Left colon (tissue), 2 donors: ENCODE measurements around the gene LACTBL1. TPM values are rescaled to one million over a fixed set of nuclear protein-coding genes. Genes with fewer than 3 reads are reported as not detected.
"Not testable (repeated sequence)": the region's sequence is repeated elsewhere in the genome, so short reads cannot be mapped to it uniquely, and the experiment has no call there.

Source experiments
- ATAC-seq: fragments of 200-7000 bp; cut with Tn5 transposase; one replicate; pipeline ENCODE4 v1.9.1; 2020; ENCODE audit warnings: mild to moderate bottlenecking, moderate library complexity
- DNase-seq, 2 donors: peaks; one replicate each; pipeline ENCODE4 v3.0.0-alpha.2; 2020
- intact Hi-C, 2 donors: fragments of 100-400 bp; cut with DNase I in 1 of 2; cut with micrococcal nuclease in 1 of 2; formaldehyde crosslinking; loops; one replicate each; pipeline versions ENCODE4 v1.11.2 to v1.14.0; 2022; cut with DNase I, micrococcal nuclease
- long read RNA-seq: library from polyadenylated mRNA; unstranded; transcript quantifications from one replicate; pipeline ENCODE4 v2.0.0, GENCODE V29; 2021
- total RNA-seq, 2 donors: library from RNA; stranded (reverse); fragmentation: NEBNext Ultra II Directional; extraction: Animal tissue kit (Norgen Biotek cat#: 25700); gene quantifications; one replicate each; pipeline ENCODE4 v1.2.1, GENCODE V29; 2021
- donor health status: DM: no; HTN: no; CAD: no.
- donor health status: DM: yes; HTN: yes; CAD: no.

LACTBL1 gene
- total RNA-seq, result not detected
- long read RNA-seq, result 0 reads

GRCh38 chr1:22972760-22973159 lies at the start of gene LACTBL1:
LACTBL1 (minus strand) TSS chr1:22972866; CDS start chr1:22972316, 550 bp downstream.
- intact Hi-C loops, result loop anchor here in 1 of 2 donors (10.0 kb wide), 1 partner anchor 302 kb away; no protein-coding TSS in a partner anchor
- ATAC-seq, result no peak
- no peak for DNase-seq

DNA sequence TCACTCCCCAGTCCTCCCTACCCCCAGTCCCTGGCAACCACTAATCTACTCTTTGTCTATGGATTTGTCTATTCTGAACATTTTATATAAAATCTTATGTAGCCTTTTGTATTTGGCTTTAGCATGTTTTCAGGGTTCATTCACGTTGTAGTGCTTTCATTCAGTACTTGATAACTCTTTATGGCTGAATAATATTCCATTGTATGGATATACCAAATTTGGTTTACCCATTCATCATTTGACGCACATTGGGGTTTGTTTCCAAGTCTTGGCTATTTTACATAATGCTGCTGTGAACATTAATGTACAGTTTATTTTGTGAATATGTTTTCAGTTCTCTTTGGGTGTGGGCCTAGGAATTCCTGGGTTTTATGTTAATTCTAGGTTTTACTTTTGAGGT lies 49.2 kb upstream of the LACTBL1 start:
- no peak for DNase-seq
- intact Hi-C loops, result no loop called here
- ATAC-seq, result no peak

GRCh38 chr1:23020706-23021405 lies 48.2 kb upstream of the LACTBL1 start:
- intact Hi-C loops, result no loop called here
- no peak for DNase-seq
- no peak for ATAC-seq

DNA sequence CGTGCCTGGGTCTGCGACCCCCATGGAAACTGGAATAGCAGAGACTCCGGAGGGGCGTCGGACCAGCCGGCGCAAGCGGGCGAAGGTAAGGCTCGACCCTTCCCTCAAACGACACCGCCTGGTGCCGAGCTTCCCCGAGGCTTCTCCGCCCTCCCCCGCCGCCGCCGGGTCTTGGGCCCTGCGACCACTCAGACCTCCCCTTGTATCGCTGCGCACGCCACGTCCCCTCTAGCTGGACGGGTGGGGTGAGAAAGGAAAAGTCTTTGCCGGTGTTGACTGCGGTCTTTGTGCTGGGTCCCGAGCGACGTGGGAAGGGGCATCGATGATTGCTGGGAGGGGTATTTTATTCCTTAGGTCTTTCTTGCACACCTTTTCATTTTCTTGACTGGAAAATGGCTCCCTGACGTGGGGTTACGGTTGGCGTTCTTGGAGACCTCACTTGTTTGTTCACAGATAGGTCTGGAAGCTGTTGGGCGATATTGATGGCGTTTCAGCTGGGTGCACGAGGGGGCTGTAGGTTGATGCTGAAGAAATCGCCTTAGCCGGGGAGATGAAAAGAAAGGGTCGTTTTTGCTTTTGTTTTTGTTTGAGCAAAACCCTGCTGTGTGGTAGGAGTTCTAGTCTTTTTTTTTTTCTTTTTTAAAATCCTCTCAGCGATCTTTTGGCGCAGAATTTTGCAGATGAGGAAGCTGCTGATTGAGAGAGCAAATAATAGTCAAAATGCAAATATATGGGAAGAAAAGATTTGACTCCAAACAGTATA lies 47.4 kb upstream of the LACTBL1 start:
- DNase-seq (peak; percentile 30 to 47), ATAC-seq (peak; percentile 25)
- intact Hi-C loops, result no loop called here

- ATAC-seq (peak; percentile 98), DNase-seq (peak; percentile 98 to 99)
- intact Hi-C loops, result no loop called here
Observed at GRCh38 chr1:23019094-23019862, 46.6 kb upstream of the LACTBL1 start, which contains the start of gene KDM1A. KDM1A (plus strand) TSS chr1:23019468; CDS start chr1:23019597, 129 bp downstream.

- DNase-seq (no peak), ATAC-seq (peak; percentile 4)
- intact Hi-C loops, result no loop called here
Observed at GRCh38 chr1:23018661-23019093, 46.0 kb upstream of the LACTBL1 start.

DNA sequence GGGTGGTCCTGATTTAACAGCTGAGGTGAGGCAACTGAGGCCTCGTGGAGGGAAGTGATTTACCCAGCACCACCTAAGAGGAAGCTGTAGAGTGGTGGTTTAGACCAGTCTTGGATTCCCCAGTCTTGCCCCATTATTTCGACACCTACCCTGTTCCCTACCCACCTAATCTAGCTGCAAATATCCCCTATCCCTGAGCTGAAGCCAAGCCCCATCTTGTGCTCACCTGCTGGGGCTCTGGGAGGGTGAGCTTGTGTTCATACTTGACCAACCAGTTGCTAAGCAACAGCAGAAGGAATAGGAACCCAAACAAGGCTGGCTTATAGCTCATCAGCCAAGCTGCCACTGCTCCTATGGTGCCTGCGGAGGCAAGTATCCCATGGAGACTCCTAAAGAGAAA lies 41.0 kb upstream of the LACTBL1 start:
- intact Hi-C loops, result no loop called here
- ATAC-seq (no peak), DNase-seq (no peak)

DNA sequence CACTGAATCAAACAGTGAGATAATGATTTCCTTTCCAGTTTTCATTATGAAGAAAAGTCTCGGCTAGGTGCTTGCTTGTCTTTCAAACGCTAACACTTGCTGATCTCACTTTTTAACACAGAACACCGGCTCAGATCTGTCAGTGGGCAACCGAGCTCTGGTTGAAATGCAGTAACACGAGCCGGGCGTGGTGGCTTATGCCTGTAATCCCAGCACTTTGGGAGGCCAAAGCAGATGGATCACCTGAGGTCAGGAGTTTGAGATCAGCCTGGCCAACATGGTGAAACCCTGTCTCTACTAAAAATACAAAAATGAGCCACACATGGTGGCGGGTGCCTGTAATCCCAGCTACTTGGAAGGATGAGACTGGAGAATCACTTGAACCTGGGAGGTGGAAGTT lies 37.4 kb upstream of the LACTBL1 start:
- ATAC-seq, DNase-seq, intact Hi-C loops: not testable (repeated sequence)

- intact Hi-C loops, result no loop called here
- DNase-seq (no peak), ATAC-seq (no peak)
Observed at GRCh38 chr1:23008901-23009300, 36.2 kb upstream of the LACTBL1 start.

DNA sequence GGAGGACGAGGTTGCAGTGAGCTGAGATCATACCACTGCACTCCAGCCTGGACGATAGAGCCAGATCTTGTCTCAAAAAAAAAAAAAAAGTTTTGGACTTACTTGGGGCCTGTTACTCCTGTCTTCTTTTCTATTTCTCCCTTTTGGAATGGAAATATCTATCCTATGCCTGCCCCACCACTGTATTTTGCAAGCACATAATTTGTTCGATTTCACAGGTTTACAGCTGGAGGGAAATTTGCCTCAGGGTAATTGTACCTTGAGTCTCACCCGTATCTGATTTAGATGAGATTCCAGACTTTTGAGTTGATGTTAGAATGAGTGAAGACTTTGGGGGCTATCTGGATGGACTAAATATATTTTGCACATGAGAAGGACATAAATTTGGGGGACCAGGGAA lies 34.4 kb upstream of the LACTBL1 start:
- intact Hi-C loops, result no loop called here
- ATAC-seq (no peak), DNase-seq (no peak)

- ATAC-seq, DNase-seq, intact Hi-C loops: not testable (repeated sequence)
Observed at GRCh38 chr1:23004769-23005168, 32.1 kb upstream of the LACTBL1 start.

- DNase-seq, result no peak
- no peak for ATAC-seq
- intact Hi-C loops, result no loop called here
Observed at GRCh38 chr1:23004112-23004511, 31.4 kb upstream of the LACTBL1 start.

DNA sequence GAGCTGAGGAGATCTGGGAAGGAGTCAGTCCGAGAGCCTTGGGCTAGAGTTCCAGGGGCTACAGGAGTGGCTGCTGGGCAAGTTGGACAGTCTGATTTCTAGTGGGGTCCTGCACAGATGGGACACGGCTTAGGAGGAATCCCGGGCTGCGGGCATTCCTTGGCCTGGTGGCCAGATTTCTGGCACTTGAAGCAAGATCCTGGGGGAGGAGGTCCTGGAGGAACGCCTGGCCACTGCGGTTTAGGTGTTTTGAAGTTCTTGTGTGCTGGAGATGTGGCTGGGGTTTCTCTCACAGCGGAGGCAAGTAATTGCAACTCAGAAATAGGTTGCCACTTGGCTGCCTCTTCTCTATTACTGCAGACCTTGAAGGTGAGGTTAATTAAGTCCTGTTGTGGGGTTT lies 29.6 kb upstream of the LACTBL1 start:
- ATAC-seq, intact Hi-C loops, DNase-seq: not testable (repeated sequence)

GRCh38 chr1:23000133-23000532 lies 27.5 kb upstream of the LACTBL1 start:
- ATAC-seq, intact Hi-C loops, DNase-seq: not testable (repeated sequence)

GRCh38 chr1:22997528-22997927 lies 24.9 kb upstream of the LACTBL1 start:
- DNase-seq, intact Hi-C loops, ATAC-seq: not testable (repeated sequence)

DNA sequence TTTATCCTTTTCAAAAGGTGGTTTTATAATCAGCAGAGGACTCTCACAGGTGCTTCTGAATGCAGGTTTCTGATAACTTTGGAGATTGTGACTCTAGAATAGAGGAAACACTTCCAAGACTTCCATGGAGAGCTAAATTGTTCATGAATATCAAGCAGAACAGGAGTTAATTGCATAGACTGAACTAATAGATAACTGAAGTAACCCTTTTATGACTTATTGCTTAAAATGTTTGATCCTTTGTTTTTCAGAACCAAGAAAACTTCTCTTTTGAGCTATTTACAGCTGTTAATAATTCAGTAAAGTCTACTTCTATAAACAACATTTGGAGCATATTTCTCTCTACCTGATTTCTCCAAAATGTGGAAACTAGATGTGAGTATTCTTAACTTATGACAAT lies 23.1 kb upstream of the LACTBL1 start:
- no peak for ATAC-seq
- no peak for DNase-seq
- intact Hi-C loops, result no loop called here

GRCh38 chr1:22993220-22993795 lies 20.6 kb upstream of the LACTBL1 start:
- ATAC-seq, DNase-seq, intact Hi-C loops: not testable (repeated sequence)

- intact Hi-C loops, ATAC-seq, DNase-seq: not testable (repeated sequence)
Observed at GRCh38 chr1:22992384-22992783, 19.7 kb upstream of the LACTBL1 start.

DNA sequence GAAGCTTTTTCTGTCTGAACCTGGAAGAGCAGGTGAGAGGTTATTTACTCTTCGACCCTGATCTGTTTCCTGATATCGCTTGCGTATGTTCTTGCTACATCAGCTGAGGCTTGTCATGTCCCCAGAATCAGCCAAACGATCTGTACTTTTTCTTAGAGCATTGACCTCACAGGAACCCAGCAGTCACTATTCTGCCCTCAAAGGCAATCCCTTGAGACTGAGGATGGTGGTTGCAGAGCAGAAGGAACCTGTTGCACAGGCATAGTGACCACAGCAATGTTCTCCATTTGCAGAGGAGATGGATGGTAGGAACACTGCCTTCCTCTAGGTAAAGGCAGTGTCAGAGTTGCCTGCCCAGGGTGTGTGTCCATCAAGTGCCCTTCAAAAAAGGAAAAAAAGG lies 11.3 kb upstream of the LACTBL1 start:
- DNase-seq (no peak), ATAC-seq (no peak)
- intact Hi-C loops, result no loop called here
